Panc1 (cell line): ENCODE measurements around the gene EFNA5. TPM values are rescaled to one million over a fixed set of nuclear protein-coding genes. Genes with fewer than 3 reads are reported as not detected.

ENCODE experiments used
- ATAC-seq: fragments of 200-7000 bp; cut with Tn5 transposase; 2 replicates; pipeline ENCODE4 v1.9.1; 2020; ENCODE audit warnings: mild to moderate bottlenecking, moderate library complexity
- BruUV-seq: library from RNA; stranded (reverse); fragments of 400-500 nt; replicated peaks from 2 replicates; lab custom pipeline; 2021; lab: Mats Ljungman, UMichigan
- CTCF ChIA-PET: fragments of 300-600 bp; sonication (Branson Sonifier 250); formaldehyde crosslinking; loops from one replicate; lab custom pipeline; 2022; ENCODE audit warnings: antibody characterized with exemption; lab: Charles Lee
- POLR2A ChIA-PET: fragments of 300-600 bp; sonication (Branson Sonifier 250); formaldehyde crosslinking; loops from one replicate; lab custom pipeline; 2022; ENCODE audit warnings: antibody characterized with exemption; lab: Charles Lee
- DNase-seq: peaks from one replicate; pipeline ENCODE4 v3.0.0-alpha.2; 2010; ENCODE audit warnings: low read depth, low spot score
- H3K27ac ChIP-seq: 2 replicates; pipeline ENCODE4 v1.5.1; 2011; ENCODE audit warnings: mild to moderate bottlenecking, low read length, inconsistent platforms
- H3K27me3 ChIP-seq: fragments of 200-500 bp; sonication (Bioruptor generic); 2 replicates; pipeline ENCODE4 v1.6.0; 2014; ENCODE audit warnings: low read length, inconsistent platforms; ENCODE audit not compliant: control insufficient read depth, insufficient read depth
- H3K36me3 ChIP-seq: fragments of 200-500 bp; sonication (Bioruptor generic); 2 replicates; pipeline ENCODE4 v1.5.1; 2014; ENCODE audit warnings: inconsistent platforms, mild to moderate bottlenecking, low read length, moderate library complexity; ENCODE audit not compliant: control insufficient read depth, insufficient read depth
- H3K4me1 ChIP-seq: 2 replicates; pipeline ENCODE4 v1.5.1; 2011; ENCODE audit warnings: inconsistent platforms, mild to moderate bottlenecking, low read length, moderate library complexity; ENCODE audit not compliant: control insufficient read depth, insufficient read depth
- H3K4me3 ChIP-seq, 2 experiments: 2 replicates each; pipeline ENCODE4 v1.5.1; 2011 to 2012; ENCODE audit warnings: low read depth in 2 of 2, low read length in 2 of 2, mild to moderate bottlenecking in 2 of 2, inconsistent platforms in 1 of 2, moderate library complexity in 1 of 2
- H3K9me3 ChIP-seq: fragments of 200-500 bp; sonication (Bioruptor generic); 2 replicates; pipeline ENCODE4 v1.5.1; 2014; ENCODE audit warnings: low read depth, mild to moderate bottlenecking, inconsistent platforms, low read length, moderate library complexity; ENCODE audit not compliant: control insufficient read depth, insufficient read depth
- POLR2AphosphoS5 ChIP-seq: IDR thresholded peaks from 2 replicates; pipeline ENCODE4 v1.6.1; 2012; ENCODE audit warnings: mild to moderate bottlenecking, low read depth, low read length, moderate library complexity
- SIN3A ChIP-seq: IDR thresholded peaks from 2 replicates; pipeline ENCODE4 v1.6.1; 2012; ENCODE audit warnings: low read depth, mild to moderate bottlenecking, low read length, moderate library complexity, borderline replicate concordance; ENCODE audit not compliant: insufficient read depth
- TCF7L2 ChIP-seq: IDR thresholded peaks from 2 replicates; pipeline ENCODE4 v1.6.1; 2011; ENCODE audit warnings: mild to moderate bottlenecking, low read depth, low read length, inconsistent platforms
- in situ Hi-C: cut with HindIII; loops from 2 replicates; pipeline ENCODE4 v1.10.0; 2016; ENCODE audit warnings: low sequenced_read_pairs, low pct_unique_long_range_greater_than_20kb
- intact Hi-C: fragments of 100-400 bp; cut with micrococcal nuclease; formaldehyde crosslinking; loops from one replicate; pipeline ENCODE4 v1.10.0; 2022; ENCODE audit not compliant: unreplicated experiment
- total RNA-seq: library from RNA; stranded (reverse); gene quantifications from one replicate; pipeline ENCODE4 v1.2.1, GENCODE V29; 2021; ENCODE audit not compliant: unreplicated experiment
- TF ChIP-seq, protein P1 (sequence below): fragments of 450-650 bp; IDR thresholded peaks from 2 replicates; pipeline ENCODE4 v1.5.1; 2017; ENCODE audit warnings: mild to moderate bottlenecking
- TF ChIP-seq, protein P2 (sequence below), 2 experiments: IDR thresholded peaks; 2 replicates each; pipeline ENCODE4 v1.6.1; 2011 to 2012; ENCODE audit warnings: low read depth in 2 of 2, control low read depth in 1 of 2, low read length in 1 of 2, mild to moderate bottlenecking in 1 of 2, moderate library complexity in 1 of 2; ENCODE audit not compliant: insufficient read depth in 1 of 2

Gene EFNA5
- total RNA-seq, 1 experiment from 2014 or later: 30.5 TPM

DNA sequence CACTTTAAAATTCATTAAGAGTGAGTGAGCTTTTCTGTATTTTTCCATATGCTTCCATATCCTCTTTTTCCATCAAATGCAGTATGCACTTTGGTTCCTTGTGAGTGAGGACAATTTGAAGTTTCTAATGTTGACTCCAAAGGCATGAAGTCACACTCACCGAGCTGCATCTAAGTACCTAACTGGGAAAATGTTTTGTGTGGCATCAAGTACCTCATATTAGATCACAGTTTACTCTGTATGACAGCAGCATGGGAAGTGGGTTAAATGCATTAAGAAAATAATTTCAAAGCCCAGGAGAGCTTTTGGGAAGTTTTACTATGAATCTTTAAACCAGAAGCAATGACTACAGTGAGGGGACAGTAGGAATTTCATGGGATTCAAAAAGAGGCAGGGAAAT, 207.0 kb downstream of the EFNA5 start:
- no peaks in the 10 kb centered on the region for H3K27me3 ChIP-seq
- peak overlapping the region; percentile 86 for H3K27ac ChIP-seq
- no peaks in the 10 kb centered on the region for H3K36me3 ChIP-seq
- H3K4me1 ChIP-seq: peaks cover 63% of the 10 kb centered on the region
- in situ Hi-C loops: no loop called here
- ATAC-seq: no peak
- intact Hi-C loops: no loop called here
- no peak overlapping the region for H3K4me3 ChIP-seq
- POLR2A ChIA-PET: no interaction called here
- no peaks in the 10 kb centered on the region for H3K9me3 ChIP-seq
- no peak for DNase-seq
- no TSS peak for BruUV-seq
- TF ChIP-seq SIN3A (no peak), POLR2AphosphoS5 (no peak), TCF7L2 (no peak)
- TF ChIP-seq, protein P1, sequence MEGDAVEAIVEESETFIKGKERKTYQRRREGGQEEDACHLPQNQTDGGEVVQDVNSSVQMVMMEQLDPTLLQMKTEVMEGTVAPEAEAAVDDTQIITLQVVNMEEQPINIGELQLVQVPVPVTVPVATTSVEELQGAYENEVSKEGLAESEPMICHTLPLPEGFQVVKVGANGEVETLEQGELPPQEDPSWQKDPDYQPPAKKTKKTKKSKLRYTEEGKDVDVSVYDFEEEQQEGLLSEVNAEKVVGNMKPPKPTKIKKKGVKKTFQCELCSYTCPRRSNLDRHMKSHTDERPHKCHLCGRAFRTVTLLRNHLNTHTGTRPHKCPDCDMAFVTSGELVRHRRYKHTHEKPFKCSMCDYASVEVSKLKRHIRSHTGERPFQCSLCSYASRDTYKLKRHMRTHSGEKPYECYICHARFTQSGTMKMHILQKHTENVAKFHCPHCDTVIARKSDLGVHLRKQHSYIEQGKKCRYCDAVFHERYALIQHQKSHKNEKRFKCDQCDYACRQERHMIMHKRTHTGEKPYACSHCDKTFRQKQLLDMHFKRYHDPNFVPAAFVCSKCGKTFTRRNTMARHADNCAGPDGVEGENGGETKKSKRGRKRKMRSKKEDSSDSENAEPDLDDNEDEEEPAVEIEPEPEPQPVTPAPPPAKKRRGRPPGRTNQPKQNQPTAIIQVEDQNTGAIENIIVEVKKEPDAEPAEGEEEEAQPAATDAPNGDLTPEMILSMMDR: no peak
- TF ChIP-seq, protein P2, sequence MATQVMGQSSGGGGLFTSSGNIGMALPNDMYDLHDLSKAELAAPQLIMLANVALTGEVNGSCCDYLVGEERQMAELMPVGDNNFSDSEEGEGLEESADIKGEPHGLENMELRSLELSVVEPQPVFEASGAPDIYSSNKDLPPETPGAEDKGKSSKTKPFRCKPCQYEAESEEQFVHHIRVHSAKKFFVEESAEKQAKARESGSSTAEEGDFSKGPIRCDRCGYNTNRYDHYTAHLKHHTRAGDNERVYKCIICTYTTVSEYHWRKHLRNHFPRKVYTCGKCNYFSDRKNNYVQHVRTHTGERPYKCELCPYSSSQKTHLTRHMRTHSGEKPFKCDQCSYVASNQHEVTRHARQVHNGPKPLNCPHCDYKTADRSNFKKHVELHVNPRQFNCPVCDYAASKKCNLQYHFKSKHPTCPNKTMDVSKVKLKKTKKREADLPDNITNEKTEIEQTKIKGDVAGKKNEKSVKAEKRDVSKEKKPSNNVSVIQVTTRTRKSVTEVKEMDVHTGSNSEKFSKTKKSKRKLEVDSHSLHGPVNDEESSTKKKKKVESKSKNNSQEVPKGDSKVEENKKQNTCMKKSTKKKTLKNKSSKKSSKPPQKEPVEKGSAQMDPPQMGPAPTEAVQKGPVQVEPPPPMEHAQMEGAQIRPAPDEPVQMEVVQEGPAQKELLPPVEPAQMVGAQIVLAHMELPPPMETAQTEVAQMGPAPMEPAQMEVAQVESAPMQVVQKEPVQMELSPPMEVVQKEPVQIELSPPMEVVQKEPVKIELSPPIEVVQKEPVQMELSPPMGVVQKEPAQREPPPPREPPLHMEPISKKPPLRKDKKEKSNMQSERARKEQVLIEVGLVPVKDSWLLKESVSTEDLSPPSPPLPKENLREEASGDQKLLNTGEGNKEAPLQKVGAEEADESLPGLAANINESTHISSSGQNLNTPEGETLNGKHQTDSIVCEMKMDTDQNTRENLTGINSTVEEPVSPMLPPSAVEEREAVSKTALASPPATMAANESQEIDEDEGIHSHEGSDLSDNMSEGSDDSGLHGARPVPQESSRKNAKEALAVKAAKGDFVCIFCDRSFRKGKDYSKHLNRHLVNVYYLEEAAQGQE (IDR thresholded peaks at IDR 0.05; ENCODE audit: insufficient read depth in 1 of 2, low read depth in 2 of 2, low read length in 1 of 2): no peak
- CTCF ChIA-PET: no interaction called here

DNA sequence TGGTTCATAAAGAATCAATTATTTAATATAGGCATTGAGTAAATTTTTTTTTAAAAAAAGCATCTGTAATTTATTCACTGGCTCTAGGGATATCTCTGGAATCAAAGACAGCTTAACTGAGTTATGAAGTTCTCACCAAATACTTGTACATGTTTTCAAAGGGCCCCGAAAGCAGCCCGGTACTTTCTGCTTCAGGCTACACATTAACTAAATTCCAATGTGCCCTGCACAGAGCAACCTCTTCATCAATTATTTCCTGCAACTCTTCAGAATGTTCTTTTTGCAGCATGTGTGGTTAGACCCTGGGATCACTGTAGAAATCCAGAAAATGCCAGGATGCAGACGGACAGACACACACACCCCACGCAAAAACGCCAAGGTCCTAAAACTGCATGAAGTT, 209.0 kb downstream of the EFNA5 start:
- peaks cover 43% of the 10 kb centered on the region for H3K4me1 ChIP-seq
- POLR2A ChIA-PET: no interaction called here
- BruUV-seq: no TSS peak
- no peak overlapping the region for H3K4me3 ChIP-seq
- no peak for DNase-seq
- intact Hi-C loops (no loop called here), in situ Hi-C loops (no loop called here)
- no peak for ATAC-seq
- CTCF ChIA-PET: no interaction called here
- no peak overlapping the region for H3K27ac ChIP-seq
- H3K27me3 ChIP-seq: no peaks in the 10 kb centered on the region
- H3K9me3 ChIP-seq: no peaks in the 10 kb centered on the region
- TF ChIP-seq, protein P1: no peak
- TF ChIP-seq SIN3A (no peak), TCF7L2 (no peak), POLR2AphosphoS5 (no peak)
- TF ChIP-seq, protein P2 (IDR thresholded peaks at IDR 0.05; ENCODE audit: insufficient read depth in 1 of 2, low read depth in 2 of 2, low read length in 1 of 2): no peak
- no peaks in the 10 kb centered on the region for H3K36me3 ChIP-seq
